ENCODE results near the gene LCN15.
A peak's percentile ranks its signal among the peaks of the same experiment; 100 is the strongest.

DNA sequence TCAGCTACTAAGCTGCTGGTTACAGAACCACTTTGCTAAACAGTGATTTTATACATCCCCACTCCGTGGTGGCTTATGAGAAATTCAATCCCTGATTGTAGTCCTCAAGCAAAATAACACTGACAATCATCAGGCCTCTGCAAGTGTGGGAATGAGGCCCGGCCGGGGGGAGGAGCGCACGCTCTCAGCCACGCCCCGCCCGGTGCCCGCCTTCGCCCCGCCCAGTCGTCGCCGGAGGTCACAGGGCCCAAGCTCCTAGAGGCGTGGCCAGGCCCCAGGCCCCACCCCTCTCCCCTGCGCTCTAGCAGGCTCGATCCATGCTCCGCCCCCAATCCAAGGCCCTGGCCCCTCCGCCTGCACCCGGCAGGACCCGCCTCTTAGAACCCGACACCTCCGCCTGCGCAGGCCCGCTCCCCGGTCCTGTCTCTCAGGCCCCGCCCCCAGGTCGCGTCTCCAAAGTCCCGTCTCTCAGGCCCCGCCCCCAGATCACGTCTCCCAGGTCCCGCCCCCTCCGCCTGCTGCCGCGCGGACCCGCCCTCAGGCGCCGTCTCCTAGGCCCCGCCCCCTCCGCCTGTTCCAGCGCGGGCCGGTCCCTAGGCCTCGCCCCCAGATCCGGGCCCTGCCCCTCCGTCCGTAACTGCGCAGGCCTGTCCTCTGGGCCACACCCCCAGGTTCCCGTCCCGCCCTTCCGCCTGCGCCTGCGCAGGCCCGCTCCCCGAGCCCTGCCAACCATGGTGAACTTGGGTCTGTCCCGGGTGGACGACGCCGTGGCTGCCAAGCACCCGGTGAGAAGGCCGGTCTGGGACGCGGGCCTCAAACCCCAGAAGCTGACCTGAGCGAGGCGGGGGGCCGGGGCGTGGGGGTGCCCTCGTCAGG, 26.6 kb upstream of the LCN15 start, which contains the start of gene TMEM141:
- TF ChIP-seq TAF1 (IDR thresholded peaks at IDR 0.05; ENCODE audit: low read depth) (peak; percentile 54), EZH2 (IDR thresholded peaks at IDR 0.05; ENCODE audit: borderline replicate concordance, insufficient read depth, low read length, poor library complexity, severe bottlenecking) (no peak), EP300 (conservative IDR thresholded peaks at IDR 0.05; ENCODE audit: poor library complexity, severe bottlenecking) (no peak), RAD21 (conservative IDR thresholded peaks at IDR 0.05) (no peak), MXI1 (conservative IDR thresholded peaks at IDR 0.05; ENCODE audit: poor library complexity, severe bottlenecking) (peak; percentile 22), SMC3 (conservative IDR thresholded peaks at IDR 0.05; ENCODE audit: poor library complexity) (no peak)
- TF ChIP-seq, protein P1, sequence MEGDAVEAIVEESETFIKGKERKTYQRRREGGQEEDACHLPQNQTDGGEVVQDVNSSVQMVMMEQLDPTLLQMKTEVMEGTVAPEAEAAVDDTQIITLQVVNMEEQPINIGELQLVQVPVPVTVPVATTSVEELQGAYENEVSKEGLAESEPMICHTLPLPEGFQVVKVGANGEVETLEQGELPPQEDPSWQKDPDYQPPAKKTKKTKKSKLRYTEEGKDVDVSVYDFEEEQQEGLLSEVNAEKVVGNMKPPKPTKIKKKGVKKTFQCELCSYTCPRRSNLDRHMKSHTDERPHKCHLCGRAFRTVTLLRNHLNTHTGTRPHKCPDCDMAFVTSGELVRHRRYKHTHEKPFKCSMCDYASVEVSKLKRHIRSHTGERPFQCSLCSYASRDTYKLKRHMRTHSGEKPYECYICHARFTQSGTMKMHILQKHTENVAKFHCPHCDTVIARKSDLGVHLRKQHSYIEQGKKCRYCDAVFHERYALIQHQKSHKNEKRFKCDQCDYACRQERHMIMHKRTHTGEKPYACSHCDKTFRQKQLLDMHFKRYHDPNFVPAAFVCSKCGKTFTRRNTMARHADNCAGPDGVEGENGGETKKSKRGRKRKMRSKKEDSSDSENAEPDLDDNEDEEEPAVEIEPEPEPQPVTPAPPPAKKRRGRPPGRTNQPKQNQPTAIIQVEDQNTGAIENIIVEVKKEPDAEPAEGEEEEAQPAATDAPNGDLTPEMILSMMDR (IDR thresholded peaks at IDR 0.05; ENCODE audit: poor library complexity, severe bottlenecking), result no peak
- TF ChIP-seq, protein P2, sequence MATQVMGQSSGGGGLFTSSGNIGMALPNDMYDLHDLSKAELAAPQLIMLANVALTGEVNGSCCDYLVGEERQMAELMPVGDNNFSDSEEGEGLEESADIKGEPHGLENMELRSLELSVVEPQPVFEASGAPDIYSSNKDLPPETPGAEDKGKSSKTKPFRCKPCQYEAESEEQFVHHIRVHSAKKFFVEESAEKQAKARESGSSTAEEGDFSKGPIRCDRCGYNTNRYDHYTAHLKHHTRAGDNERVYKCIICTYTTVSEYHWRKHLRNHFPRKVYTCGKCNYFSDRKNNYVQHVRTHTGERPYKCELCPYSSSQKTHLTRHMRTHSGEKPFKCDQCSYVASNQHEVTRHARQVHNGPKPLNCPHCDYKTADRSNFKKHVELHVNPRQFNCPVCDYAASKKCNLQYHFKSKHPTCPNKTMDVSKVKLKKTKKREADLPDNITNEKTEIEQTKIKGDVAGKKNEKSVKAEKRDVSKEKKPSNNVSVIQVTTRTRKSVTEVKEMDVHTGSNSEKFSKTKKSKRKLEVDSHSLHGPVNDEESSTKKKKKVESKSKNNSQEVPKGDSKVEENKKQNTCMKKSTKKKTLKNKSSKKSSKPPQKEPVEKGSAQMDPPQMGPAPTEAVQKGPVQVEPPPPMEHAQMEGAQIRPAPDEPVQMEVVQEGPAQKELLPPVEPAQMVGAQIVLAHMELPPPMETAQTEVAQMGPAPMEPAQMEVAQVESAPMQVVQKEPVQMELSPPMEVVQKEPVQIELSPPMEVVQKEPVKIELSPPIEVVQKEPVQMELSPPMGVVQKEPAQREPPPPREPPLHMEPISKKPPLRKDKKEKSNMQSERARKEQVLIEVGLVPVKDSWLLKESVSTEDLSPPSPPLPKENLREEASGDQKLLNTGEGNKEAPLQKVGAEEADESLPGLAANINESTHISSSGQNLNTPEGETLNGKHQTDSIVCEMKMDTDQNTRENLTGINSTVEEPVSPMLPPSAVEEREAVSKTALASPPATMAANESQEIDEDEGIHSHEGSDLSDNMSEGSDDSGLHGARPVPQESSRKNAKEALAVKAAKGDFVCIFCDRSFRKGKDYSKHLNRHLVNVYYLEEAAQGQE (IDR thresholded peaks at IDR 0.05; ENCODE audit: borderline replicate concordance), result no peak
